Upper lobe of right lung (tissue), 1 donor: ENCODE measurements around the gene SARNP. TPM values are rescaled to one million over a fixed set of nuclear protein-coding genes. Genes with fewer than 3 reads are reported as not detected.

Experiments used
- ATAC-seq: fragments of 200-7000 bp; cut with Tn5 transposase; one replicate; pipeline ENCODE4 v1.9.1; 2020; ENCODE audit warnings: mild to moderate bottlenecking, moderate library complexity
- DNase-seq: peaks from one replicate; pipeline ENCODE4 v3.0.0-alpha.2; 2020
- H3K27ac ChIP-seq: fragments of 200-600 bp; one replicate; pipeline ENCODE4 v1.8.0; 2022
- H3K27me3 ChIP-seq: fragments of 200-600 bp; one replicate; pipeline ENCODE4 v1.8.0; 2022; ENCODE audit warnings: mild to moderate bottlenecking
- H3K36me3 ChIP-seq: fragments of 200-600 bp; one replicate; pipeline ENCODE4 v1.8.0; 2022
- H3K4me1 ChIP-seq: fragments of 200-600 bp; one replicate; pipeline ENCODE4 v1.8.0; 2022
- H3K4me3 ChIP-seq: fragments of 200-600 bp; one replicate; pipeline ENCODE4 v1.8.0; 2022; ENCODE audit warnings: mild to moderate bottlenecking
- H3K9me3 ChIP-seq: fragments of 200-600 bp; one replicate; pipeline ENCODE4 v1.8.0; 2022
- CTCF ChIP-seq: fragments of 200-600 bp; IDR thresholded peaks from one replicate; pipeline ENCODE4 v1.8.0; 2022; ENCODE audit warnings: antibody characterized with exemption
- intact Hi-C: fragments of 100-400 bp; cut with DNase I; formaldehyde crosslinking; loops from one replicate; pipeline ENCODE4 v1.11.0; 2022
- total RNA-seq: library from RNA; stranded (reverse); fragmentation: NEBNext Ultra II Directional; extraction: Animal tissue kit (Norgen Biotek cat#: 25700); gene quantifications from one replicate; pipeline ENCODE4 v1.2.1, GENCODE V29; 2021
- donor health status: DM: no; HTN: yes; CAD: no; lungs with severe emphysema.

SARNP gene
- total RNA-seq, 1 donor from 2014 or later: 43.6 TPM

GRCh38 chr12:55833056-55833455 lies 15.5 kb upstream of the SARNP start:
- Histone ChIP-seq H3K36me3 (no peaks in the 10 kb centered on the region), H3K9me3 (no peaks in the 10 kb centered on the region), H3K4me1 (peaks cover 19% of the 10 kb centered on the region), H3K27me3 (no peaks in the 10 kb centered on the region), H3K27ac (no peak overlapping the region), H3K4me3 (no peak overlapping the region)
- intact Hi-C loops: loop anchor here (10.0 kb wide), 1 partner anchor 92 kb away; the partner anchor contains the start of gene PYM1
- no peak for TF ChIP-seq CTCF
- no peak for DNase-seq
- ATAC-seq: no peak

GRCh38 chr12:55831447-55831815 lies 13.9 kb upstream of the SARNP start:
- Histone ChIP-seq H3K27ac (peak overlapping the region; percentile 90), H3K36me3 (no peaks in the 10 kb centered on the region), H3K9me3 (no peaks in the 10 kb centered on the region), H3K4me1 (peaks cover 34% of the 10 kb centered on the region), H3K27me3 (no peaks in the 10 kb centered on the region), H3K4me3 (peak overlapping the region; percentile 82)
- intact Hi-C loops: loop anchor here (10.0 kb wide), 1 partner anchor 93 kb away; the partner anchor contains the start of gene PYM1
- no peak for TF ChIP-seq CTCF
- no peak for ATAC-seq
- no peak for DNase-seq

DNA sequence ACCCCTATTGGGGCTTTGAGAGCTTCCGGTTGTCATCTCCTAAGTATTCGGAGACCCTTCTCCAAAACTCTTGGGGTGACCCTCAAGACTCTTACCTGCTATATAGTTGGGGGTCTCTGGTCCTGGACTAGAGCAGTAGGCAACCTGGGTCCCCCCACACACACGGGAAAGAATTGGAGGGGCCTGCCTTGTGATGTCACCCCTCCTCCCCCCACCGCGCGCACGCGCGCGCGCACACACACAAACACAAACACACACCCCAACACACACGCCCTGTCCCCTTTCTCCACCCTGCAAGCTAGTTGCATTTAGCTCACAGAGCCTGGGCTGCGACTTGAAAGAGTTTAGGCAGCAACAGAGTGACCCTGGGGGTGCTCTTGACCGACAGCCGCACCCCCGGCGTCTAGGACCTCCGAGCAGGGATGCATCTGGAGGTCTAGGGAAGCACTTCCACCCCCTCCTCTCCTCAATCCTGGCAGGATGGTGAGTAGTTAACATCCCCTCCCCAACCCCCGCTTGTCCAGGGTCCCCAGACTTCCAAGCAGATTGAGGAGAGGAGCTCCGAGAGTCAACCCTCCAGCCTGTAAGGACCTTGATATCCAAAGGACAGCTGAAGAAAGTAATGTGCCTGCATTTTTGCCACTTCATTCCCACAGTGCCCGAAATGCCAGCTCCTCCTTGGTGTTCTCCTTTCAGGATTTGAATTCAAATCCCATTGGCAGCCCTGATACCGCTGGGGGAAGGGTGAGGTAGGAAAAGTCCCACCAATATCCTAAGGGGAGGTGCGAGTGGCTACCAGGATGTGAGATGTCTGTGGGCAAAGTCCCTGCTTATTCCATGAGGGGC lies 13.3 kb upstream of the SARNP start:
- DNase-seq (peak; percentile 85), ATAC-seq (peak; percentile 55)
- intact Hi-C loops: loop anchor here (10.0 kb wide), 1 partner anchor 94 kb away; the partner anchor contains the start of gene PYM1
- Histone ChIP-seq H3K36me3 (no peaks in the 10 kb centered on the region), H3K9me3 (no peaks in the 10 kb centered on the region), H3K27me3 (no peaks in the 10 kb centered on the region), H3K4me3 (peak overlapping the region; percentile 82), H3K27ac (peak overlapping the region; percentile 90), H3K4me1 (peaks cover 40% of the 10 kb centered on the region)
- no peak for TF ChIP-seq CTCF

DNA sequence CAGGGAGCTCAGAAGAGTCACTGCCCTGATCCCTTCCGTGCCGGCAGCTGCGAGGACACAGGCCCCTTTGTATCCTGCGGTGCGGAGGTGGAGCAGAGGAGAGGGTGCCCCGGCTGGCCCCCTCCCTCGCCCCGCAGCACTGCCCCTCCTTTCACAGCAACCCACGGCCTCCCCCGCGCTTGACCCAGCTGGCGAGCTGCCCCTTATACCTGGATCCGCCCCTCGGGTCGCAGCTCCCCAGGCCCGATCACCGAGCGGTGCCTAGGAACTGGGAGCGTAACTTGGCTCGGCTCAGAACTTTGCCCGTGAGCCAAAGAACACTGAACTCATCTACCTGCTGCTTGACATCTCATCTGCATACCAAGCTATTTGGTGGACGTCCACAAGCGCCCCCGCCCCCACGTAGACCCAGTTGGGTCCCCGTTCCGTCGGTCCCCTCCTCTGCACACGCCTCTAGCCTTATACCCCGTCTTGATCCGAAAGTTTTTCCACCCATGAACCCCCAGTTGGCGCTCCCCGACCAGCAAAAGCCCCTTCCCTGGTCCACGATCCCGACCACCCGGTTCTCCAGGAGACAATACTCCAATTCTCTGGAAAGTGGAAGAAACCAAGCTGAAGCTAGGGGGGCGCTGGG lies 12.6 kb upstream of the SARNP start:
- Histone ChIP-seq H3K27me3 (no peaks in the 10 kb centered on the region), H3K36me3 (no peaks in the 10 kb centered on the region), H3K4me3 (peak overlapping the region; percentile 82), H3K27ac (peak overlapping the region; percentile 90), H3K9me3 (no peaks in the 10 kb centered on the region), H3K4me1 (peaks cover 46% of the 10 kb centered on the region)
- intact Hi-C loops: loop anchor here (10.0 kb wide), 1 partner anchor 95 kb away; the partner anchor contains the start of gene PYM1
- TF ChIP-seq CTCF: no peak
- peak; percentile 39 for ATAC-seq
- DNase-seq: peak; percentile 84

DNA sequence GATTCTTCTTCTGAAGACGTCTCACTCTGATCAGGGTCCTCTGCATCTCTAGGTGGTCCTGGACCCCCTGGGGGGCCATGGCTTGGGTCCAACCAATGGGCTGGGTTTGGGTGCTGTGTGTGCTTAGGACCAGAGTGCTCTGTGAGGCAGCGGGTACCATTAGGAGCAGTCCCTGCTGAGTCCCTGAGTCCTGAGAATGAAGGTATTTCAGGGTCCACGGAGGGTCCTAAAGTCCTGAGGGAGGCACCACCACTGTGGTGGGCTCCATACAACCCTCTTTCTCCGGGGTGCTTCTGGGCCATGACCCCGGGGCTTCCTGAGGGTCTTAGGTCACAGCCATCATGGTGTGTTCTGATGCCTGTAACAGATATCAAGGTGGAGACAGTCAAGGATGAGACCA lies 10.8 kb upstream of the SARNP start:
- no peaks in the 10 kb centered on the region for H3K9me3 ChIP-seq
- no peaks in the 10 kb centered on the region for H3K27me3 ChIP-seq
- peaks cover 51% of the 10 kb centered on the region for H3K4me1 ChIP-seq
- intact Hi-C loops: no loop called here
- H3K36me3 ChIP-seq: peaks cover under 1% of the 10 kb centered on the region
- ATAC-seq (no peak), DNase-seq (no peak)
- TF ChIP-seq CTCF: no peak
- H3K4me3 ChIP-seq: peak overlapping the region; percentile 82
- H3K27ac ChIP-seq: peak overlapping the region; percentile 89
